WTC11 (cell line): ENCODE data around the gene TSPAN2. TPM values are rescaled to one million over a fixed set of nuclear protein-coding genes. Genes with fewer than 3 reads are reported as not detected.

Experiments used
- ATAC-seq: fragments of 200-7000 bp; cut with Tn5 transposase; 2 replicates; pipeline ENCODE4 v1.10.0; 2021; ENCODE audit warnings: mild to moderate bottlenecking, moderate library complexity
- CTCF ChIA-PET: fragments of 300-600 bp; sonication (Branson Sonifier 250); formaldehyde crosslinking; loops from one replicate; lab custom pipeline; 2021; ENCODE audit warnings: antibody characterized with exemption; lab: Charles Lee
- POLR2A ChIA-PET: fragments of 350-600 bp; sonication (Branson Sonifier 250); formaldehyde crosslinking; loops from one replicate; lab custom pipeline; 2021; ENCODE audit warnings: antibody characterized with exemption; lab: Charles Lee
- DNase-seq: peaks from one replicate; pipeline ENCODE4 v3.0.0; 2021; ENCODE audit warnings: low spot score
- H3K27ac Mint-ChIP-seq: 2 replicates; pipeline ENCODE4 v1.8.0; 2021; ENCODE audit warnings: mixed read lengths
- H3K27me3 Mint-ChIP-seq: 2 replicates; pipeline ENCODE4 v1.8.0; 2021; ENCODE audit warnings: low read depth, mild to moderate bottlenecking, moderate library complexity, mixed read lengths
- H3K36me3 Mint-ChIP-seq: 2 replicates; pipeline ENCODE4 v1.8.0; 2021; ENCODE audit warnings: mixed read lengths
- H3K4me1 Mint-ChIP-seq: 2 replicates; pipeline ENCODE4 v1.8.0; 2022; ENCODE audit warnings: mixed read lengths
- H3K4me3 Mint-ChIP-seq: 2 replicates; pipeline ENCODE4 v1.8.0; 2021; ENCODE audit warnings: mild to moderate bottlenecking, moderate library complexity, mixed read lengths
- H3K9me3 Mint-ChIP-seq: 2 replicates; pipeline ENCODE4 v1.8.0; 2021; ENCODE audit warnings: mixed read lengths
- CTCF ChIP-seq: fragments of 200-600 bp; IDR thresholded peaks from 2 replicates; pipeline ENCODE4 v1.8.0; 2022; ENCODE audit warnings: antibody characterized with exemption
- E2F5 ChIP-seq: sonication (generic); formaldehyde crosslinking; IDR thresholded peaks from 2 replicates; pipeline ENCODE4 v1.8.1; 2022; ENCODE audit warnings: mild to moderate bottlenecking, moderate library complexity, missing genetic modification reagents
- ERG ChIP-seq: fragments of 250-450 bp; sonication (Bioruptor Pico); IDR thresholded peaks from 2 replicates; pipeline ENCODE4 v1.8.0; 2021; ENCODE audit warnings: mild to moderate bottlenecking
- FOXP1 ChIP-seq: sonication (generic); formaldehyde crosslinking; IDR thresholded peaks from 2 replicates; pipeline ENCODE4 v1.8.0; 2022; ENCODE audit warnings: missing genetic modification reagents, mild to moderate bottlenecking, moderate library complexity, borderline replicate concordance
- HMGXB4 ChIP-seq: sonication (generic); formaldehyde crosslinking; IDR thresholded peaks from 2 replicates; pipeline ENCODE4 v1.8.1; 2023; ENCODE audit warnings: mild to moderate bottlenecking, moderate library complexity, missing genetic modification reagents
- IRF2 ChIP-seq: sonication (generic); formaldehyde crosslinking; IDR thresholded peaks from 2 replicates; pipeline ENCODE4 v1.8.0; 2022; ENCODE audit warnings: low read depth, missing genetic modification reagents, borderline replicate concordance
- NFE2L1 ChIP-seq: sonication (generic); formaldehyde crosslinking; IDR thresholded peaks from 2 replicates; pipeline ENCODE4 v1.8.1; 2023; ENCODE audit warnings: missing genetic modification reagents
- NR1H2 ChIP-seq: sonication (generic); formaldehyde crosslinking; IDR thresholded peaks from 2 replicates; pipeline ENCODE4 v1.9.0; 2021; ENCODE audit warnings: mild to moderate bottlenecking, moderate library complexity, missing genetic modification reagents
- PRDM15 ChIP-seq: sonication (generic); formaldehyde crosslinking; IDR thresholded peaks from 2 replicates; pipeline ENCODE4 v1.8.0; 2022; ENCODE audit warnings: missing genetic modification reagents
- PRRX2 ChIP-seq: fragments of 250-450 bp; sonication (Bioruptor Pico); IDR thresholded peaks from 2 replicates; pipeline ENCODE4 v1.8.0; 2021; ENCODE audit warnings: mild to moderate bottlenecking
- RELA ChIP-seq: sonication (generic); formaldehyde crosslinking; IDR thresholded peaks from 2 replicates; pipeline ENCODE4 v1.8.1; 2022; ENCODE audit warnings: missing genetic modification reagents, mild to moderate bottlenecking, borderline replicate concordance
- SOX15 ChIP-seq: fragments of 250-450 bp; sonication (Bioruptor Pico); IDR thresholded peaks from 2 replicates; pipeline ENCODE4 v1.9.0; 2021; ENCODE audit warnings: mild to moderate bottlenecking
- USF2 ChIP-seq: sonication (generic); formaldehyde crosslinking; IDR thresholded peaks from 2 replicates; pipeline ENCODE4 v1.8.1; 2023; ENCODE audit warnings: mild to moderate bottlenecking, missing genetic modification reagents, moderate library complexity
- ZNF219 ChIP-seq: sonication (generic); formaldehyde crosslinking; IDR thresholded peaks from 2 replicates; pipeline ENCODE4 v1.8.0; 2023; ENCODE audit warnings: missing genetic modification reagents, mild to moderate bottlenecking, borderline replicate concordance
- ZNF416 ChIP-seq: fragments of 250-450 bp; sonication (Bioruptor Pico); IDR thresholded peaks from 2 replicates; pipeline ENCODE4 v1.9.0; 2021; ENCODE audit warnings: mild to moderate bottlenecking, inconsistent platforms
- ZSCAN18 ChIP-seq: fragments of 250-450 bp; sonication (Bioruptor Pico); IDR thresholded peaks from 2 replicates; pipeline ENCODE4 v2.1.2; 2022; ENCODE audit warnings: mild to moderate bottlenecking, moderate library complexity
- total RNA-seq: library from RNA; stranded (reverse); gene quantifications from 3 replicates; pipeline ENCODE4 v1.2.3, GENCODE V29; 2021

The TSPAN2 gene
- total RNA-seq, 1 experiment from 2014 or later, result 12.0 TPM

GRCh38 chr1:115013792-115014191 lies 75.5 kb downstream of the TSPAN2 start:
- ChIA-PET CTCF (no interaction called here), POLR2A (no interaction called here)
- Mint-ChIP-seq H3K4me3 (no peak overlapping the region), H3K27ac (no peak overlapping the region), H3K36me3 (peaks cover 9% of the 10 kb centered on the region; the same call in 1 of the 2 replicates), H3K9me3 (peaks cover 42% of the 10 kb centered on the region), H3K4me1 (peaks cover 4% of the 10 kb centered on the region), H3K27me3 (peaks cover 4% of the 10 kb centered on the region)
- TF ChIP-seq NR1H2 (no peak), SOX15 (CRISPR knock-in tag) (no peak), PRDM15 (CRISPR knock-in tag) (no peak), ZNF416 (CRISPR knock-in tag) (no peak), ERG (CRISPR knock-in tag) (no peak), PRRX2 (CRISPR knock-in tag) (no peak), ZSCAN18 (no peak), E2F5 (CRISPR knock-in tag) (no peak), USF2 (CRISPR knock-in tag) (no peak), NFE2L1 (CRISPR knock-in tag) (no peak)
- no peak for ATAC-seq
- DNase-seq, result no peak

- H3K4me3 Mint-ChIP-seq, result no peak overlapping the region
- H3K4me1 Mint-ChIP-seq, result peaks cover 4% of the 10 kb centered on the region
- ATAC-seq (no peak), DNase-seq (no peak)
- H3K27me3 Mint-ChIP-seq, result no peaks in the 10 kb centered on the region
- H3K9me3 Mint-ChIP-seq, result peaks cover 42% of the 10 kb centered on the region
- no peak overlapping the region for H3K27ac Mint-ChIP-seq
- POLR2A ChIA-PET, result no interaction called here
- CTCF ChIA-PET, result no interaction called here
- TF ChIP-seq FOXP1 (CRISPR knock-in tag), result no peak
- no peak for TF ChIP-seq ZNF219 (CRISPR knock-in tag)
- TF ChIP-seq IRF2 (CRISPR knock-in tag), result no peak
- TF ChIP-seq ZNF416 (CRISPR knock-in tag), result no peak
- TF ChIP-seq CTCF, result no peak
- TF ChIP-seq RELA, result no peak
- no peak for TF ChIP-seq HMGXB4 (CRISPR knock-in tag)
- H3K36me3 Mint-ChIP-seq, result peaks cover 4% of the 10 kb centered on the region; the same call in 1 of the 2 replicates
These were observed 76.9 kb downstream of the TSPAN2 start for GRCh38 chr1:115012434-115012833.
